ENCODE results near the gene WDTC1.

Gene WDTC1

DNA sequence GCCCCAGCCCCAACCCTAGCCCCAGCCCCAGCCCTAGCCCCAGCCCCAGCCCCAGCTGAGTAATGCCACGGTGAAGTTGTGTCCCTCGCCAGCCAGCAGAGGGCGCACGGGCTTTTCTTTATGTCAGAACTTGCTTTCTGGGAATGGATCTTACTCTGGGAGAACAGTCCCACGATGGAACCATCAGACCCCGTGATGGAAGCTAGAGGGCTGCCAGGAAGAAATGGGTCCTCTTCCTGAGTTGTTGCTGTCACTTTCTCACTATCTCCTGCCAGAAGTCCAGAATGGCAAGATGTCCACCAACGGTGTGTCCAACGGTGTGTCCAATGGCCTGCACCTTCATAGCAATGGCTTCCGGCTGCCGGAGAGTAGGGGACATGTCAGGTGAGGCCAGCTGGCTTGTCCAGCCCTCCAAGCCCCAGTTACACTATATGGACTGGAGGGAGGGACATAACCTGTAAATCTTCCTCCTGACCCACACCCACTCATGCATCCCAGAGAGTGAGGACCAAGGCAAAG lies 62.4 kb downstream of the WDTC1 start:
- no peak overlapping the region for H3K9ac ChIP-seq
- no peaks in the 10 kb centered on the region for H3K79me2 ChIP-seq
- H3K9me3 ChIP-seq (ENCODE audit: control insufficient read depth, low read length) = no peaks in the 10 kb centered on the region
- no peak overlapping the region for H3K4me2 ChIP-seq (ENCODE audit: low read length)
- H3K27me3 ChIP-seq (ENCODE audit: control insufficient read depth, insufficient read depth, low read length) = no peaks in the 10 kb centered on the region
- H2AFZ ChIP-seq = no peak overlapping the region
- no peak overlapping the region for H3K27ac ChIP-seq
- H3K4me1 ChIP-seq = peaks cover 16% of the 10 kb centered on the region
- TF ChIP-seq, protein P1, sequence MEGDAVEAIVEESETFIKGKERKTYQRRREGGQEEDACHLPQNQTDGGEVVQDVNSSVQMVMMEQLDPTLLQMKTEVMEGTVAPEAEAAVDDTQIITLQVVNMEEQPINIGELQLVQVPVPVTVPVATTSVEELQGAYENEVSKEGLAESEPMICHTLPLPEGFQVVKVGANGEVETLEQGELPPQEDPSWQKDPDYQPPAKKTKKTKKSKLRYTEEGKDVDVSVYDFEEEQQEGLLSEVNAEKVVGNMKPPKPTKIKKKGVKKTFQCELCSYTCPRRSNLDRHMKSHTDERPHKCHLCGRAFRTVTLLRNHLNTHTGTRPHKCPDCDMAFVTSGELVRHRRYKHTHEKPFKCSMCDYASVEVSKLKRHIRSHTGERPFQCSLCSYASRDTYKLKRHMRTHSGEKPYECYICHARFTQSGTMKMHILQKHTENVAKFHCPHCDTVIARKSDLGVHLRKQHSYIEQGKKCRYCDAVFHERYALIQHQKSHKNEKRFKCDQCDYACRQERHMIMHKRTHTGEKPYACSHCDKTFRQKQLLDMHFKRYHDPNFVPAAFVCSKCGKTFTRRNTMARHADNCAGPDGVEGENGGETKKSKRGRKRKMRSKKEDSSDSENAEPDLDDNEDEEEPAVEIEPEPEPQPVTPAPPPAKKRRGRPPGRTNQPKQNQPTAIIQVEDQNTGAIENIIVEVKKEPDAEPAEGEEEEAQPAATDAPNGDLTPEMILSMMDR (IDR thresholded peaks at IDR 0.05) = peak; percentile 38
- H3K4me3 ChIP-seq (ENCODE audit: low read depth, low read length) = no peak overlapping the region
- H3K36me3 ChIP-seq (ENCODE audit: control insufficient read depth, insufficient read depth, low read length) = no peaks in the 10 kb centered on the region

DNA sequence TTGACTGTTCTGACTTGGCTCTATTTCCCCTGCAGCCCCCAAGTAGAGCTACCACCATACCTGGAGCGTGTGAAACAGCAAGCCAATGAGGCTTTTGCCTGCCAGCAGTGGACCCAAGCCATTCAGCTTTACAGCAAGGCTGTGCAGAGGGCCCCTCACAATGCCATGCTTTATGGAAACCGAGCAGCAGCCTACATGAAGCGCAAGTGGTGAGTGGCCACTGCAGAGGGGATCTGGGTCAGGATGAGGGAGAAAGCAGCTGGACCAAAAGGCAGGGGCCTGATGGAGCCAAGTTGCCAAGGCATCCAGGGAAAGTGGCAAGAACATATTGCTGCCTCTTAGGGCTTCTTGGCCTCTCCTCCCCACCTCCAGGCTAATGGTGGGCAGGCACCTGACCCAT lies 63.5 kb downstream of the WDTC1 start:
- TF ChIP-seq, protein P1 (IDR thresholded peaks at IDR 0.05) = no peak

DNA sequence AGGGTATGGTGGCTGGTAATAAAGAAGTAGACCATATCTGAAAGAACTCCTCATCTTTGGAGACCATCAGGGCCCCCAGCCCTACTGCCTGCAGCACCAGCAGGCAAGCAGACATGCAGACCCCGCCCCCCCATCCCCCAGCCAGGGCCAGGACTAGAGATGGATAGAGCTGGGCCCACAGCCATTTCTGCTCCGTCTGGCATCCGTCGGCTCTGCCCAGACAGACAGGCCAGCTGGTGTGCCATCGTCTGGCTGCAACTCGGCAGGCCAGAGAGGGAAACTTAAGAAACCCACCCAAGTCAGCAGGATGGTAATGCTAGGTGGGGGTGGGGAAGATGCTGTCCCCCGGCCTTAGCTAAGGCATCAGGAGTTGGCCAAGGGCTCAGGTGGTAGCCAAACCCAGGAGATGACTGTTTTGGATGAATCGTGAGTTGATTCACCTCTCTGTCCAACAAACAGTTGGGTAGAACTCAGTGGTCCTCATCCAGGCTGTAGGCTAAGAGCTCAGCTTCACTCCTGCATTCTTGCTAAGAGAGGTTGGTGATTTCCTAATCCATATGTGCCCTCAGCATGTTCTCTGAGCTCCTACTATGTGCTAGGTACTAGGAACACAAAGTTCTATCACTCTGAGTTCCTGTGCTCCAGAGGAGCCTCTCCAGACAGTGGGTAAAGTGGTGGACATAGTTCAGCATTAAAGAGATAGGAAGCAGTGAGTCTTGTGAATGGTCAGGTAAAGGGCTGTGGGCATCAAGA lies 64.4 kb downstream of the WDTC1 start:
- no peak overlapping the region for H2AFZ ChIP-seq
- TF ChIP-seq, protein P1 (IDR thresholded peaks at IDR 0.05) = no peak
- H3K4me2 ChIP-seq (ENCODE audit: low read length) = no peak overlapping the region
- H3K79me2 ChIP-seq = no peaks in the 10 kb centered on the region
- peaks cover 16% of the 10 kb centered on the region for H3K4me1 ChIP-seq
- no peaks in the 10 kb centered on the region for H3K36me3 ChIP-seq (ENCODE audit: control insufficient read depth, insufficient read depth, low read length)
- no peak overlapping the region for H3K4me3 ChIP-seq (ENCODE audit: low read depth, low read length)
- no peaks in the 10 kb centered on the region for H3K27me3 ChIP-seq (ENCODE audit: control insufficient read depth, insufficient read depth, low read length)
- H3K27ac ChIP-seq = peak overlapping the region; percentile 75
- no peaks in the 10 kb centered on the region for H3K9me3 ChIP-seq (ENCODE audit: control insufficient read depth, low read length)
- no peak overlapping the region for H3K9ac ChIP-seq

More for the DNA sequence above, 63.5 kb downstream of the WDTC1 start:
- no peak overlapping the region for H3K4me2 ChIP-seq (ENCODE audit: low read length)
- H3K4me3 ChIP-seq (ENCODE audit: low read depth, low read length) = no peak overlapping the region
- H3K36me3 ChIP-seq (ENCODE audit: control insufficient read depth, insufficient read depth, low read length) = no peaks in the 10 kb centered on the region
- H3K9ac ChIP-seq = no peak overlapping the region
- H3K27me3 ChIP-seq (ENCODE audit: control insufficient read depth, insufficient read depth, low read length) = no peaks in the 10 kb centered on the region
- H3K27ac ChIP-seq = no peak overlapping the region
- no peaks in the 10 kb centered on the region for H3K9me3 ChIP-seq (ENCODE audit: control insufficient read depth, low read length)
- peaks cover 16% of the 10 kb centered on the region for H3K4me1 ChIP-seq
- no peak overlapping the region for H2AFZ ChIP-seq
- no peaks in the 10 kb centered on the region for H3K79me2 ChIP-seq

DNA sequence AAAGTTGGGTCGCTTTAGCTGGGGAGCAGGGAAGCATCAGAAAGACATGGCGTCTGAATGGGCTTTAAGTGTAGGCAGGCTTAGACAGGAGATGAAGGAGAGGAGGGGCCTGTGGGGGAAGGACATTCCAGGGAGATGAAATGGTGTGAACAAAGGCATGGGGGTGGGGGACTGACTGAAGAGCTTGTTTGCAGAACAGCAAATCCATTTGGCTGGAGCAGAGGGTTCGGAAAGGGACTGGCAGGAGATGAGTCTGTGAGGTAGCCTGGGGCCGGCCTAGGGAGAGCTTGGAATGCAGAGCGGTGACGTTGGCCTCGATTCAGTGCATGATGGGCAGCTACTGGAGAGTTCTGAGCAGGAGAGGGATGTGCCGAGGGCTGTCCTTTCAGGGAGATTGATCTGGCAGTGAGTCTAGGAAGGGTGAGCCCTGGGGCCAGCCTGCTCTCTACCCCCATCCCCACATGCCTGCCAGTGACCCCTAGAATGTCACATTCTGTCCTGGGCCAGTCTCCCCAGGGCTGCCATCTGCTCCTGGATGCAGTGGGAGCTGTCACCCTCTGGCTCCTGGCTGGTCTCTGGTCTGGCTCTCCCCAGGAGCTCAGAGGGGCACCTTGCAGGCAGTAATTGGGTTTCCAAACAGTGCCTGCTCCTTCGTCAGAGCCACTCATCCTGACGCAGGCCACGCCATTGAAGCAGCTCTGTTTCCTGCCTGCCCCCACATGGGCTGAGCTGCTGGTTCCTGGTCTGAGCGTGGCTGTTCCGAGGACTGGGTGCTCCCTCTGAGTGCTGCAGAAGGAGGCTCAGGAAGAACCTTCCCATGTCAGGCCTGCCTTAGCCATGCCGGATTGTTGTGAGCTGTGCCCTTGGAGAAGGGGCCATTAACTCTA lies 65.2 kb downstream of the WDTC1 start:
- Histone ChIP-seq H3K4me3 (ENCODE audit: low read depth, low read length) (no peak overlapping the region), H2AFZ (no peak overlapping the region), H3K27me3 (ENCODE audit: control insufficient read depth, insufficient read depth, low read length) (no peaks in the 10 kb centered on the region), H3K9ac (no peak overlapping the region), H3K36me3 (ENCODE audit: control insufficient read depth, insufficient read depth, low read length) (no peaks in the 10 kb centered on the region), H3K27ac (peak overlapping the region; percentile 75), H3K4me2 (ENCODE audit: low read length) (no peak overlapping the region), H3K9me3 (ENCODE audit: control insufficient read depth, low read length) (no peaks in the 10 kb centered on the region), H3K4me1 (peaks cover 16% of the 10 kb centered on the region), H3K79me2 (no peaks in the 10 kb centered on the region)
- TF ChIP-seq, protein P1 (IDR thresholded peaks at IDR 0.05) = no peak

Data from parathyroid adenoma (tissue), 2 donors.